H1 (cell line): ENCODE data around the gene IL36A.

ENCODE experiments used
- ASH2L ChIP-seq: fragments of 200-600, 300-600 bp; sonication (generic); IDR thresholded peaks from one replicate; pipeline ENCODE4 v1.7.1; 2017; ENCODE audit warnings: low read length
- EGR1 ChIP-seq: IDR thresholded peaks from 2 replicates; pipeline ENCODE4 v1.6.1; 2011; ENCODE audit warnings: low read depth, low read length, borderline replicate concordance
- POLR2A ChIP-seq, 2 experiments: IDR thresholded peaks; 1 replicate in 1 of 2; 2 replicates in 1 of 2; pipeline ENCODE4 v1.6.1; 2011; ENCODE audit warnings: low read depth in 2 of 2, low read length in 2 of 2, mild to moderate bottlenecking in 2 of 2; ENCODE audit errors: control extremely low read depth in 1 of 2
- RBBP5 ChIP-seq: IDR thresholded peaks from 2 replicates; pipeline ENCODE4 v1.7.1; 2012; ENCODE audit warnings: low read depth, mild to moderate bottlenecking, inconsistent platforms, low read length, moderate library complexity, borderline replicate concordance
- RXRA ChIP-seq: IDR thresholded peaks from 2 replicates; pipeline ENCODE4 v1.6.1; 2011; ENCODE audit warnings: low read depth, mild to moderate bottlenecking, low read length, moderate library complexity; ENCODE audit not compliant: insufficient read depth
- SRF ChIP-seq: IDR thresholded peaks from 2 replicates; pipeline ENCODE4 v1.6.1; 2011; ENCODE audit warnings: mild to moderate bottlenecking, low read depth, low read length, moderate library complexity
- SUZ12 ChIP-seq: fragments of 200-600 bp; sonication (generic); IDR thresholded peaks from 2 replicates; pipeline ENCODE4 v1.6.1; 2012; ENCODE audit warnings: mild to moderate bottlenecking, inconsistent platforms, low read length, moderate library complexity, mixed read lengths
- TF ChIP-seq, protein P1 (sequence below), 3 experiments: IDR thresholded peaks; 1 replicate in 2 of 3; 2 replicates in 1 of 3; pipeline versions ENCODE4 v1.5.1 to v1.6.1; 2011; ENCODE audit warnings: low read length in 3 of 3, mild to moderate bottlenecking in 3 of 3, inconsistent platforms in 2 of 3, low read depth in 1 of 3, moderate library complexity in 1 of 3; ENCODE audit not compliant: insufficient read depth in 1 of 3; ENCODE audit errors: control extremely low read depth in 1 of 3

- TF ChIP-seq SRF (no peak), ASH2L (no peak), RBBP5 (no peak), POLR2A (IDR thresholded peaks at IDR 0.05; ENCODE audit: control extremely low read depth in 1 of 2, low read depth in 2 of 2, low read length in 2 of 2) (no peak), EGR1 (no peak), SUZ12 (no peak), RXRA (no peak)
- TF ChIP-seq, protein P1, sequence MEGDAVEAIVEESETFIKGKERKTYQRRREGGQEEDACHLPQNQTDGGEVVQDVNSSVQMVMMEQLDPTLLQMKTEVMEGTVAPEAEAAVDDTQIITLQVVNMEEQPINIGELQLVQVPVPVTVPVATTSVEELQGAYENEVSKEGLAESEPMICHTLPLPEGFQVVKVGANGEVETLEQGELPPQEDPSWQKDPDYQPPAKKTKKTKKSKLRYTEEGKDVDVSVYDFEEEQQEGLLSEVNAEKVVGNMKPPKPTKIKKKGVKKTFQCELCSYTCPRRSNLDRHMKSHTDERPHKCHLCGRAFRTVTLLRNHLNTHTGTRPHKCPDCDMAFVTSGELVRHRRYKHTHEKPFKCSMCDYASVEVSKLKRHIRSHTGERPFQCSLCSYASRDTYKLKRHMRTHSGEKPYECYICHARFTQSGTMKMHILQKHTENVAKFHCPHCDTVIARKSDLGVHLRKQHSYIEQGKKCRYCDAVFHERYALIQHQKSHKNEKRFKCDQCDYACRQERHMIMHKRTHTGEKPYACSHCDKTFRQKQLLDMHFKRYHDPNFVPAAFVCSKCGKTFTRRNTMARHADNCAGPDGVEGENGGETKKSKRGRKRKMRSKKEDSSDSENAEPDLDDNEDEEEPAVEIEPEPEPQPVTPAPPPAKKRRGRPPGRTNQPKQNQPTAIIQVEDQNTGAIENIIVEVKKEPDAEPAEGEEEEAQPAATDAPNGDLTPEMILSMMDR (IDR thresholded peaks at IDR 0.05; ENCODE audit: control extremely low read depth in 1 of 3, insufficient read depth in 1 of 3, low read depth in 1 of 3, low read length in 3 of 3), result no peak
Observed at GRCh38 chr2:113002677-113003076, 2.6 kb upstream of the IL36A start.
